Thyroid gland (tissue), 4 donors: ENCODE results near the gene DNM3.

Experiments used
- POLR2A ChIP-seq, 2 donors: fragments of 450-650 bp; IDR thresholded peaks; one replicate each; pipeline ENCODE4 v1.6.1; 2017; ENCODE audit warnings: antibody characterized with exemption in 2 of 2, mild to moderate bottlenecking in 2 of 2, moderate library complexity in 1 of 2
- TF ChIP-seq, protein P1 (sequence below), 6 experiments: fragments of 200-600 bp in 3 of 6; fragments of 450-650 bp in 3 of 6; sonication (generic) in 3 of 6; IDR thresholded peaks; one replicate each; pipeline ENCODE4 v1.5.1; 2016 to 2019; ENCODE audit warnings: antibody characterized with exemption in 6 of 6, mild to moderate bottlenecking in 2 of 6, inconsistent platforms in 1 of 6, moderate library complexity in 1 of 6

DNA sequence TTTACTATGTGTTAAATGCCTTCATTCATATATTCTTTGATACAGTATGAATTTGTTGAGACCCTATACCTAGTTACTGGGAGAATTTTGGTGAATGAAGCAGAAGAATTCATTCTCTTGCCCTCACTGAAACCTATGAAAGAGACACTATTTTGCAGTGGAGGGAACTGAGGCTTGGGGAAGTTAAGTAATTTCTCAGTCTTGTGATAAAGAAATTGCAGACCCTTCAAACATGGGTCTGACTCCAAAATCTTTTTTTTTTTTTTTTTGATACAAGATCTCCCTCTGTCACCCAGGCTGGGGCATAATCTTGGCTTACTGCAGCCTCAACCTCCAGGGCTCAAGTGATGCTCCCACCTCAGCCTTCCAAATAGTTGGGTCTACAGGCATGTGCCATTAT, 132.1 kb downstream of the DNM3 start:
- TF ChIP-seq, protein P1, sequence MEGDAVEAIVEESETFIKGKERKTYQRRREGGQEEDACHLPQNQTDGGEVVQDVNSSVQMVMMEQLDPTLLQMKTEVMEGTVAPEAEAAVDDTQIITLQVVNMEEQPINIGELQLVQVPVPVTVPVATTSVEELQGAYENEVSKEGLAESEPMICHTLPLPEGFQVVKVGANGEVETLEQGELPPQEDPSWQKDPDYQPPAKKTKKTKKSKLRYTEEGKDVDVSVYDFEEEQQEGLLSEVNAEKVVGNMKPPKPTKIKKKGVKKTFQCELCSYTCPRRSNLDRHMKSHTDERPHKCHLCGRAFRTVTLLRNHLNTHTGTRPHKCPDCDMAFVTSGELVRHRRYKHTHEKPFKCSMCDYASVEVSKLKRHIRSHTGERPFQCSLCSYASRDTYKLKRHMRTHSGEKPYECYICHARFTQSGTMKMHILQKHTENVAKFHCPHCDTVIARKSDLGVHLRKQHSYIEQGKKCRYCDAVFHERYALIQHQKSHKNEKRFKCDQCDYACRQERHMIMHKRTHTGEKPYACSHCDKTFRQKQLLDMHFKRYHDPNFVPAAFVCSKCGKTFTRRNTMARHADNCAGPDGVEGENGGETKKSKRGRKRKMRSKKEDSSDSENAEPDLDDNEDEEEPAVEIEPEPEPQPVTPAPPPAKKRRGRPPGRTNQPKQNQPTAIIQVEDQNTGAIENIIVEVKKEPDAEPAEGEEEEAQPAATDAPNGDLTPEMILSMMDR (IDR thresholded peaks at IDR 0.05): no peak
- TF ChIP-seq POLR2A (IDR thresholded peaks at IDR 0.05): no peak
